Panc1 (cell line): ENCODE data around the gene TBC1D2. TPM values are rescaled to one million over a fixed set of nuclear protein-coding genes. Genes with fewer than 3 reads are reported as not detected.

Experiments
- ATAC-seq: fragments of 200-7000 bp; cut with Tn5 transposase; 2 replicates; pipeline ENCODE4 v1.9.1; 2020; ENCODE audit warnings: mild to moderate bottlenecking, moderate library complexity
- BruUV-seq: library from RNA; stranded (reverse); fragments of 400-500 nt; replicated peaks from 2 replicates; lab custom pipeline; 2021; lab: Mats Ljungman, UMichigan
- CTCF ChIA-PET: fragments of 300-600 bp; sonication (Branson Sonifier 250); formaldehyde crosslinking; loops from one replicate; lab custom pipeline; 2022; ENCODE audit warnings: antibody characterized with exemption; lab: Charles Lee
- POLR2A ChIA-PET: fragments of 300-600 bp; sonication (Branson Sonifier 250); formaldehyde crosslinking; loops from one replicate; lab custom pipeline; 2022; ENCODE audit warnings: antibody characterized with exemption; lab: Charles Lee
- DNase-seq: peaks from one replicate; pipeline ENCODE4 v3.0.0-alpha.2; 2010; ENCODE audit warnings: low read depth, low spot score
- H3K27ac ChIP-seq: 2 replicates; pipeline ENCODE4 v1.5.1; 2011; ENCODE audit warnings: mild to moderate bottlenecking, low read length, inconsistent platforms
- H3K27me3 ChIP-seq: fragments of 200-500 bp; sonication (Bioruptor generic); 2 replicates; pipeline ENCODE4 v1.6.0; 2014; ENCODE audit warnings: low read length, inconsistent platforms; ENCODE audit not compliant: control insufficient read depth, insufficient read depth
- H3K36me3 ChIP-seq: fragments of 200-500 bp; sonication (Bioruptor generic); 2 replicates; pipeline ENCODE4 v1.5.1; 2014; ENCODE audit warnings: inconsistent platforms, mild to moderate bottlenecking, low read length, moderate library complexity; ENCODE audit not compliant: control insufficient read depth, insufficient read depth
- H3K4me1 ChIP-seq: 2 replicates; pipeline ENCODE4 v1.5.1; 2011; ENCODE audit warnings: inconsistent platforms, mild to moderate bottlenecking, low read length, moderate library complexity; ENCODE audit not compliant: control insufficient read depth, insufficient read depth
- H3K4me3 ChIP-seq, 2 experiments: 2 replicates each; pipeline ENCODE4 v1.5.1; 2011 to 2012; ENCODE audit warnings: low read depth in 2 of 2, low read length in 2 of 2, mild to moderate bottlenecking in 2 of 2, inconsistent platforms in 1 of 2, moderate library complexity in 1 of 2
- H3K9me3 ChIP-seq: fragments of 200-500 bp; sonication (Bioruptor generic); 2 replicates; pipeline ENCODE4 v1.5.1; 2014; ENCODE audit warnings: low read depth, mild to moderate bottlenecking, inconsistent platforms, low read length, moderate library complexity; ENCODE audit not compliant: control insufficient read depth, insufficient read depth
- CTCF ChIP-seq: fragments of 450-650 bp; IDR thresholded peaks from 2 replicates; pipeline ENCODE4 v1.5.1; 2017; ENCODE audit warnings: mild to moderate bottlenecking
- POLR2AphosphoS5 ChIP-seq: IDR thresholded peaks from 2 replicates; pipeline ENCODE4 v1.6.1; 2012; ENCODE audit warnings: mild to moderate bottlenecking, low read depth, low read length, moderate library complexity
- REST ChIP-seq, 2 experiments: IDR thresholded peaks; 2 replicates each; pipeline ENCODE4 v1.6.1; 2011 to 2012; ENCODE audit warnings: low read depth in 2 of 2, control low read depth in 1 of 2, low read length in 1 of 2, mild to moderate bottlenecking in 1 of 2, moderate library complexity in 1 of 2; ENCODE audit not compliant: insufficient read depth in 1 of 2
- SIN3A ChIP-seq: IDR thresholded peaks from 2 replicates; pipeline ENCODE4 v1.6.1; 2012; ENCODE audit warnings: low read depth, mild to moderate bottlenecking, low read length, moderate library complexity, borderline replicate concordance; ENCODE audit not compliant: insufficient read depth
- TCF7L2 ChIP-seq: IDR thresholded peaks from 2 replicates; pipeline ENCODE4 v1.6.1; 2011; ENCODE audit warnings: mild to moderate bottlenecking, low read depth, low read length, inconsistent platforms
- in situ Hi-C: cut with HindIII; loops from 2 replicates; pipeline ENCODE4 v1.10.0; 2016; ENCODE audit warnings: low sequenced_read_pairs, low pct_unique_long_range_greater_than_20kb
- intact Hi-C: fragments of 100-400 bp; cut with micrococcal nuclease; formaldehyde crosslinking; loops from one replicate; pipeline ENCODE4 v1.10.0; 2022; ENCODE audit not compliant: unreplicated experiment
- total RNA-seq: library from RNA; stranded (reverse); gene quantifications from one replicate; pipeline ENCODE4 v1.2.1, GENCODE V29; 2021; ENCODE audit not compliant: unreplicated experiment

The TBC1D2 gene
- total RNA-seq, 1 experiment from 2014 or later, result 2.4 TPM

- H3K9me3 ChIP-seq, result no peaks in the 10 kb centered on the region
- POLR2A ChIA-PET, result no interaction called here
- TF ChIP-seq TCF7L2 (no peak), REST (IDR thresholded peaks at IDR 0.05; ENCODE audit: insufficient read depth in 1 of 2, low read depth in 2 of 2, low read length in 1 of 2) (no peak), SIN3A (no peak), POLR2AphosphoS5 (no peak), CTCF (no peak)
- BruUV-seq, result no TSS peak
- no peaks in the 10 kb centered on the region for H3K36me3 ChIP-seq
- H3K27ac ChIP-seq, result no peak overlapping the region
- CTCF ChIA-PET, result no interaction called here
- intact Hi-C loops (no loop called here), in situ Hi-C loops (no loop called here)
- H3K27me3 ChIP-seq, result no peaks in the 10 kb centered on the region
- no peak for DNase-seq
- no peak overlapping the region for H3K4me3 ChIP-seq
- no peaks in the 10 kb centered on the region for H3K4me1 ChIP-seq
- ATAC-seq, result no peak
Observed at GRCh38 chr9:98202252-98202651, 53.2 kb downstream of the TBC1D2 start.

- TF ChIP-seq CTCF, result no peak
- TF ChIP-seq POLR2AphosphoS5, result no peak
- TF ChIP-seq REST (IDR thresholded peaks at IDR 0.05; ENCODE audit: insufficient read depth in 1 of 2, low read depth in 2 of 2, low read length in 1 of 2), result no peak
- TF ChIP-seq TCF7L2, result no peak
- TF ChIP-seq SIN3A, result no peak
- CTCF ChIA-PET, result no interaction called here
- no peaks in the 10 kb centered on the region for H3K36me3 ChIP-seq
- H3K4me3 ChIP-seq, result no peak overlapping the region
- H3K27me3 ChIP-seq, result no peaks in the 10 kb centered on the region
- intact Hi-C loops, result no loop called here
- no peak overlapping the region for H3K27ac ChIP-seq
- H3K4me1 ChIP-seq, result no peaks in the 10 kb centered on the region
- POLR2A ChIA-PET, result no interaction called here
- BruUV-seq, result no TSS peak
- ATAC-seq (no peak), DNase-seq (no peak)
- in situ Hi-C loops, result no loop called here
- no peaks in the 10 kb centered on the region for H3K9me3 ChIP-seq
Observed at GRCh38 chr9:98201749-98202148, 53.7 kb downstream of the TBC1D2 start.
